ENCODE data around the gene CDH20. TPM values are rescaled to one million over a fixed set of nuclear protein-coding genes. Genes with fewer than 3 reads are reported as not detected.

Gene CDH20
- total and polyA plus RNA-seq, 8 donors = 0.17 to 0.48 (median 0.26) TPM; not detected in 1

GRCh38 chr18:61497422-61497821 lies 164.2 kb downstream of the CDH20 start:
- no peaks in the 10 kb centered on the region for H3K36me3 ChIP-seq
- ATAC-seq (no peak), DNase-seq (no peak)
- H3K4me1 ChIP-seq = no peaks in the 10 kb centered on the region
- no peaks in the 10 kb centered on the region for H3K27me3 ChIP-seq
- no peak overlapping the region for H3K27ac ChIP-seq
- no peak for TF ChIP-seq CTCF (IDR thresholded peaks at IDR 0.05)
- H3K9me3 ChIP-seq = no peaks in the 10 kb centered on the region
- intact Hi-C loops (cut with DNase I) = no loop called here
- no peak overlapping the region for H3K4me3 ChIP-seq

- no peak overlapping the region for H3K4me3 ChIP-seq
- DNase-seq (peak in 2 of 4 donors; percentile 49 to 62), ATAC-seq (peak; percentile 81)
- no peaks in the 10 kb centered on the region for H3K4me1 ChIP-seq
- no peaks in the 10 kb centered on the region for H3K9me3 ChIP-seq
- intact Hi-C loops (cut with DNase I) = loop anchor here in 1 of 2 donors (5.0 to 10.0 kb wide), 2 partner anchors 180 to 818 kb away; no protein-coding TSS in a partner anchor
- no peak overlapping the region for H3K27ac ChIP-seq
- peak; percentile 55 to 68 for TF ChIP-seq CTCF (IDR thresholded peaks at IDR 0.05)
- H3K27me3 ChIP-seq = peaks cover 0 to 12% of the 10 kb centered on the region in 2 donors
- no peaks in the 10 kb centered on the region for H3K36me3 ChIP-seq
These were observed 169.2 kb downstream of the CDH20 start for GRCh38 chr18:61502472-61502871.

- no peak for ATAC-seq
- no peaks in the 10 kb centered on the region for H3K36me3 ChIP-seq
- DNase-seq = no peak
- no peak overlapping the region for H3K4me3 ChIP-seq
- H3K9me3 ChIP-seq = no peaks in the 10 kb centered on the region
- no peak overlapping the region for H3K27ac ChIP-seq
- peaks cover 0 to 12% of the 10 kb centered on the region in 2 donors for H3K27me3 ChIP-seq
- no peaks in the 10 kb centered on the region for H3K4me1 ChIP-seq
- no peak for TF ChIP-seq CTCF (IDR thresholded peaks at IDR 0.05)
- intact Hi-C loops (cut with DNase I) = loop anchor here in 1 of 2 donors (5.0 to 10.0 kb wide), 2 partner anchors 181 to 819 kb away; no protein-coding TSS in a partner anchor
These were observed 170.5 kb downstream of the CDH20 start for GRCh38 chr18:61503688-61504087.

- no peaks in the 10 kb centered on the region for H3K36me3 ChIP-seq
- H3K27ac ChIP-seq = no peak overlapping the region
- ATAC-seq (no peak), DNase-seq (no peak)
- H3K9me3 ChIP-seq = no peaks in the 10 kb centered on the region
- no peaks in the 10 kb centered on the region for H3K27me3 ChIP-seq
- no peaks in the 10 kb centered on the region for H3K4me1 ChIP-seq
- no peak overlapping the region for H3K4me3 ChIP-seq
- no peak for TF ChIP-seq CTCF (IDR thresholded peaks at IDR 0.05)
- intact Hi-C loops (cut with DNase I) = no loop called here
These were observed 195.7 kb downstream of the CDH20 start for GRCh38 chr18:61528961-61529360.

GRCh38 chr18:61530681-61531080 lies 197.5 kb downstream of the CDH20 start:
- DNase-seq (no peak), ATAC-seq (no peak)
- Histone ChIP-seq H3K36me3 (no peaks in the 10 kb centered on the region), H3K4me3 (no peak overlapping the region), H3K9me3 (no peaks in the 10 kb centered on the region), H3K27me3 (no peaks in the 10 kb centered on the region), H3K4me1 (no peaks in the 10 kb centered on the region), H3K27ac (no peak overlapping the region)
- no peak for TF ChIP-seq CTCF (IDR thresholded peaks at IDR 0.05)
- intact Hi-C loops (cut with DNase I) = no loop called here

All from left lung (tissue), 10 donors.